Suprapubic skin (tissue), 4 donors: Measurements from ENCODE around the gene INPP5F.

Source experiments
- EP300 ChIP-seq: sonication (generic); formaldehyde crosslinking; IDR thresholded peaks from one replicate; pipeline ENCODE4 v1.6.1; 2017; ENCODE audit warnings: antibody characterized with exemption
- POLR2A ChIP-seq, 2 donors: fragments of 450-650 bp; IDR thresholded peaks; one replicate each; pipeline ENCODE4 v1.6.1; 2017; ENCODE audit warnings: antibody characterized with exemption in 2 of 2, mild to moderate bottlenecking in 2 of 2, moderate library complexity in 2 of 2
- POLR2AphosphoS5 ChIP-seq, 3 donors: sonication (generic); formaldehyde crosslinking; IDR thresholded peaks; one replicate each; pipeline ENCODE4 v1.6.1; 2017; ENCODE audit warnings: antibody characterized with exemption in 3 of 3
- TF ChIP-seq, protein P1 (sequence below), 2 donors: fragments of 200-600 bp in 1 of 2; fragments of 450-650 bp in 1 of 2; sonication (generic) in 1 of 2; IDR thresholded peaks; one replicate each; pipeline ENCODE4 v1.5.1; 2016 to 2019; ENCODE audit warnings: antibody characterized with exemption in 2 of 2, mild to moderate bottlenecking in 1 of 2, moderate library complexity in 1 of 2

DNA sequence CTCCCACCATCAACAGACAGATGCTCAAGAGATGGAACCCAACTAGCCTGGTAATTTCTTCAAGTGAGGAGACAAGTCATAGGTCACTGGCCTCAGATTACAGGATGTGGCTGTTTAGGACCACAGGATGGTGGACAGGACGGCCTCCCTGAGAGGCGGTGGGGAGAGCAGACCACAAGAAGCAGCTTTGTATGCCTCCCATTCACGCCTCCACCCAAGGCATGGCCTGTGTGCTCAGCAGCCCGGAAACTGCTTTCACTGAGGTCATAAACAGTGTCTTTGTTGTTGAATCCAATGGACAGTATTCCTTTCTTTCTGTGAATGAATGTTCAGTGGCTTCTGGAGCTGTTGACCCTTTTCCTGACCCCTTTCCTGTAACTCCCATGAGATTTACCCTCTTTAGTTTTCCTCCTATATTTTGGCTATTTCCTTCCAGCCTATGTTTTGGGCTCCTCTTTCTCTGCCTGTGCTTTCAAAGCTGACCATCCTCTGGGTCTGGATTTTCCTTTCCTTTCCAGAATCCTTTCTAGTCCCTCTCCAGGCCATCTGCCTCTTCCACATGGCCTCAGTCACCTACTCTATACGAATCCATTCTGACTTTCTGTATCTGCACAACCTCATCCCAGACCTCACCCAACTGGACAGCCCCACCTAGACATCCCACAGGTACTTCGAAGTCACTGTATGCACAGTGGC is 32.4 kb upstream of the INPP5F start:
- TF ChIP-seq, protein P1, sequence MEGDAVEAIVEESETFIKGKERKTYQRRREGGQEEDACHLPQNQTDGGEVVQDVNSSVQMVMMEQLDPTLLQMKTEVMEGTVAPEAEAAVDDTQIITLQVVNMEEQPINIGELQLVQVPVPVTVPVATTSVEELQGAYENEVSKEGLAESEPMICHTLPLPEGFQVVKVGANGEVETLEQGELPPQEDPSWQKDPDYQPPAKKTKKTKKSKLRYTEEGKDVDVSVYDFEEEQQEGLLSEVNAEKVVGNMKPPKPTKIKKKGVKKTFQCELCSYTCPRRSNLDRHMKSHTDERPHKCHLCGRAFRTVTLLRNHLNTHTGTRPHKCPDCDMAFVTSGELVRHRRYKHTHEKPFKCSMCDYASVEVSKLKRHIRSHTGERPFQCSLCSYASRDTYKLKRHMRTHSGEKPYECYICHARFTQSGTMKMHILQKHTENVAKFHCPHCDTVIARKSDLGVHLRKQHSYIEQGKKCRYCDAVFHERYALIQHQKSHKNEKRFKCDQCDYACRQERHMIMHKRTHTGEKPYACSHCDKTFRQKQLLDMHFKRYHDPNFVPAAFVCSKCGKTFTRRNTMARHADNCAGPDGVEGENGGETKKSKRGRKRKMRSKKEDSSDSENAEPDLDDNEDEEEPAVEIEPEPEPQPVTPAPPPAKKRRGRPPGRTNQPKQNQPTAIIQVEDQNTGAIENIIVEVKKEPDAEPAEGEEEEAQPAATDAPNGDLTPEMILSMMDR (IDR thresholded peaks at IDR 0.05), result no peak
- TF ChIP-seq EP300 (no peak), POLR2AphosphoS5 (IDR thresholded peaks at IDR 0.05) (no peak), POLR2A (IDR thresholded peaks at IDR 0.05) (no peak)
